CD1c-positive myeloid dendritic cell (primary cell): ENCODE results near the gene METAP2.

Source experiments
- DNase-seq: peaks from one replicate; pipeline ENCODE4 v3.0.0-alpha.2; 2016; ENCODE audit errors: extremely low spot score

METAP2 gene

DNA sequence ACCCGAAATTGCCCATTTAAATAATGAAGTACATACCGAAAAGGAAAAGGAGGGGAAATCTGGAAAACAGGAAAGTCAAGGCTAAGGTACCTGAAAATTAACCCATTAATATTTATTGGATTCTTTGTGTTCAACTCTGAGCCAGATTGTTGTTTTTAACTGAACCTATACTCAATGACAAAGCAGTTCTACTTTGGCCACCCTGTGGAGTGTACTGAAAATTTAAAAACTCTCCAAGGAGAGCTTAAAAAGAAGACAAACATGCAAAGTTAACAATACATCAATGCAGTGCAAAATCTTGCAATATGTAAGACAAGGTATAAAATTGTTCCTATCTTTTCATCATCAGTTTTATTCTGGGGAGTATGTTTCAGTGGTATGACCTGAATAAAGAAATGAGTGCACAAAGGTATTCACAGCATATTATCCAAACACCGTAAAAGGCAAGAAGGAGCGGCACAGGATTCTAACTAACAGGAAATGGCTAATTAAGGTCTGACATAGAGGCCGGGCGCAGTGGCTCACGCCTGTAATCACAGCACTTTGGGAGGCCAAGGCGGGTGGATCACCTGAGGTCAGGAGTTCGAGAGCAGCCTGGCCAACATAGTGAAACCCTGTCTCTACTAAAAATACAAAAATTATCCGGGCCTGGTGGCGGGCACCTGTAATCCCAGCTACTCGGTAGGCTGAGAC lies 75.6 kb downstream of the METAP2 start:
- no peak for DNase-seq

DNA sequence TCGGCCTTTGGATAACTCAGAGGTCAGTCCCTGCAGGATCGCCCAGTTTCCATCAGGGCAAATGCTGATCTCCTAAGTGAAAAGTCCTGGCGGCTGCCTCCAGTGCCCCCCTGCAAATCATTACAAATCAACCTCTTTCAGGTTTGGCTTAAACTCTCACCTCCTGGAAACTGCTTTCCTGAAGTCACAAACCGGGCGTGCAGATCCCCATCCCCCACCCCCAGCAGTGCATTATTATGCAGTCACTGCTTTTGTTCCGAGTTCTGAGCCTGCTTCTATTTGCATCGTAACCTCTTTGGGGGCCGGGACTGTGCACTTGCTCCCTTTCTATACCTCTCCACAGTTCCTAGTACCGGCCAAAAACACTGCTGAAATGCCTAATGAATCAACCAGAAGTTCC lies 77.4 kb downstream of the METAP2 start, which contains the start of gene USP44:
Gene USP44 (minus strand): TSS at position 172 of the 400 bp plus-strand sequence. CDS start 17,220 bp downstream, outside the sequence.
- no peak for DNase-seq

DNA sequence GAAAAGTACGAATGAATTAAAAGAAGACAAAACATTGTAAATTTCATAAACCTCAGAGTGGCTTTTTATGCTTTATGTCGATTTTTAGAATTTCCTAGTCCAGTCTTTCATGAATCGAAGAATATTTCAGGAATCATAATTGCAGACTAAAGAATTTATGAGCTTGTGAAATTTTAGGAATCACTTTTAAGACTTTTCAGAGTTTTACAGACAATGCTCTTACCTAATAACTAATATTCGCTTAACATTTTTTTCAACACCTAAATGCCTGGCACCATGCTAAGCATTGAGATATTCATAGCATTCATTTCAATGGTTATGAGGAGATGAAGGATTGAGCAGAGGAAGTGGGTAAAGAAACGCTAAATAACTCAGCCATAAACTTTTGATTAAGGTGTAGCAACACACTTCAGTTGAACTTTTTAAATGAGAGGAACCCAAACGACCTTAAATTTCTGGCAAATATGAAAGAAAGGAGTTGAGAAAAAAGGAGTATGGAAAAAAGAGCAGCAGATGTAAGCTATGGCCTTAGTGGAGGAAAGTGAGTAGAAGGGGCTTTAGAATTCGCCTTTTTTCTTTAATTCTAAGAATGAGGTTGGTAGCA lies 78.1 kb downstream of the METAP2 start:
- DNase-seq: no peak

DNA sequence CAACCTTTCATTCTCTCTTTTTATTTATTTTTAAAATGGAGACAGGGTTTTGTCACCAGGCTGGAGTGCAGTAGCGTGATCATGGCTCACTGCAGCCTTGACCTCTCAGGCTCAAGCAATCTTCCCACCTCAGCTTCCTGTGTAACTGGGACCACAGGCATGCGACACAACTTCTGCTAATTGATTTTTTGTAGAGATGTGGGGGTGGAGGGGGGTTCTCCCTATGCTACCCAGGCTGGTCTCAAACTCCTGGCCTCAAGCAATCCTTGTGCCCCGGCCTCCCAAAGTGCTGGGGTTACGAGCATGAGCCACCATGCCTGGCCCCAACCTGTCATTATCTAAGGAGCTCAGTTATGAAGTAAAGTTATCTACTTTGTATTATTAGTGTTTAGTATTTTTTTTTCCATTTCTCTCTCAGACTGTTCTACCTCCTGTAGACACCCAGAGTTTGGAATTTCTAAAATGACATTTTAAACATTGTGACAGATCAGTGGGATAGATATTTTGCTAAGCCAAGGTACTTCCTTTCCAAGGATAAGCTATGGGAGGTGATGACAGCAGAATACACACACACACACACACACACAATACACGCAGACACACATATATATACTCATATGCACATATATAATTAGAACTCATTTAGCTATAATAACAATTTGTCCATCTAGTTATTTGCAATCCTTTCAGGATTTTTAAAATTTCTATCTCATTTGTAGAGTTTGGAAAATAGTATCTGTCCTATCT lies 79.4 kb downstream of the METAP2 start:
- no peak for DNase-seq

DNA sequence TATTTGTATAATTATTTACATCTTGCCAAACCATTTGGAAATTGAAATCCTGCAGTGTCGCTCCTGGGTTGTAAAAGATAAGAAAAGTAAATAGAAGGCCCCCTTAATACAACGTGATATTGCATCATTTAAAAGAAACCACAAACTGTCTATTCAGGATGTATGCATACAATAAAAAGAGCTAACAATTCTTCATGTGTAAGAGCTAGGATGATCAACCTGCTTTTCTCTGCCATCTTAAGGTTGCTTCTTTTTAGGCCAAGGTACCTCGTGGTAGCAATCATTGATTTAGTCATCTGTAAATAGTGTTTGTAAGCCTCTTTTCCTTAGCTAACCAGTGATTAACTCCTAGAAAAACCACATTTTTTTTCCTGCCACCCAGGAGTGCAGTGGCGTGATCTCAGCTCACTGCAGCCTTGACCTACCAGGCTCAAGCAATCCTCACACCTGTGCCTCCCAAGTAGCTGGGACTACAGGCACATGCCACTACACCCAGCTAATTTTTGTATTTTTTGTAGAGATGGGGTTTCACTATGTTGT lies 80.7 kb downstream of the METAP2 start:
- no peak for DNase-seq

DNA sequence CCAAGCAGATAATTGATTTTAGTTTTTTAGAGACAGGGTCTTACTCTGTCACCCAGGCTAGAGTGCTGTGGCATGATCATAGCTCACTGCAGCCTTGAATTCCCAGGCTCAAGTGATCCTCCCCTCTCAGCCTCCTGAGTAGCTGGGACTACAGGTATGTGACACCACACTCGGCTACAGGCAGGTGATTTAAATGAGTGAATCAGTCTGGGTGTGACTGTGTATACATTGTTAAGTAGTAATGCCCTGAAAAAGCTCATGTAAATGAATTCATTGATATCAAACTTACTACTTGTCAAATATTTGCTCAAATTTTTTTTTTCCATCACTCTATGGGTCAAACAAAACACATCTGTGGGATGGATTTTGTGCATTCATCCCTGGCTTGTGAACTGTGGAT lies 83.7 kb downstream of the METAP2 start:
- no peak for DNase-seq
